Measurements from ENCODE around the gene RGS7BP.
A peak's percentile ranks its signal among the peaks of the same experiment; 100 is the strongest.

The RGS7BP gene

GRCh38 chr5:64632251-64632650 is 126.4 kb downstream of the RGS7BP start:
- H2AFZ ChIP-seq (ENCODE audit: low read length), result no peak overlapping the region
- H3K4me1 ChIP-seq (ENCODE audit: low read length), result no peaks in the 10 kb centered on the region
- H4K20me1 ChIP-seq (ENCODE audit: insufficient read depth, low read length), result no peaks in the 10 kb centered on the region
- H3K9me2 ChIP-seq (replicated peaks; ENCODE audit: insufficient read depth, low read length), result no peaks in the 10 kb centered on the region
- H3K9me3 ChIP-seq (replicated peaks; ENCODE audit: insufficient read depth, low read length), result no peaks in the 10 kb centered on the region
- H3K27ac ChIP-seq (ENCODE audit: low read length), result no peak overlapping the region
- no peaks in the 10 kb centered on the region for H3F3A ChIP-seq (ENCODE audit: insufficient read depth, low read length)
- TF ChIP-seq EZH2phosphoT487 (IDR thresholded peaks at IDR 0.05; ENCODE audit: low read length) (no peak), CTCF (IDR thresholded peaks at IDR 0.05; ENCODE audit: low read length) (no peak), EZH2 (optimal IDR thresholded peaks at IDR 0.05; ENCODE audit: low read depth, low read length) (no peak)
- H3K9ac ChIP-seq (ENCODE audit: low read length), result no peak overlapping the region
- DNase-seq, result no peak
- no peaks in the 10 kb centered on the region for H3K79me2 ChIP-seq (ENCODE audit: low read length)
- H3K4me2 ChIP-seq (ENCODE audit: low read depth, low read length), result no peak overlapping the region
- H3K36me3 ChIP-seq (replicated peaks; ENCODE audit: insufficient read depth, low read length), result no peaks in the 10 kb centered on the region
- no peak overlapping the region for H3K4me3 ChIP-seq (ENCODE audit: low read length)
- H3K27me3 ChIP-seq (replicated peaks; ENCODE audit: insufficient read depth, low read length), result no peaks in the 10 kb centered on the region

- Histone ChIP-seq H3K9ac (ENCODE audit: low read length) (no peak overlapping the region), H3F3A (ENCODE audit: insufficient read depth, low read length) (no peaks in the 10 kb centered on the region), H3K79me2 (ENCODE audit: low read length) (no peaks in the 10 kb centered on the region), H3K4me2 (ENCODE audit: low read depth, low read length) (no peak overlapping the region), H4K20me1 (ENCODE audit: insufficient read depth, low read length) (no peaks in the 10 kb centered on the region), H3K27ac (ENCODE audit: low read length) (no peak overlapping the region), H3K36me3 (replicated peaks; ENCODE audit: insufficient read depth, low read length) (no peaks in the 10 kb centered on the region), H3K9me2 (replicated peaks; ENCODE audit: insufficient read depth, low read length) (no peaks in the 10 kb centered on the region), H3K4me3 (ENCODE audit: low read length) (no peak overlapping the region), H3K27me3 (replicated peaks; ENCODE audit: insufficient read depth, low read length) (no peaks in the 10 kb centered on the region), H3K9me3 (replicated peaks; ENCODE audit: insufficient read depth, low read length) (no peaks in the 10 kb centered on the region), H3K4me1 (ENCODE audit: low read length) (no peaks in the 10 kb centered on the region), H2AFZ (ENCODE audit: low read length) (no peak overlapping the region)
- TF ChIP-seq EZH2phosphoT487 (IDR thresholded peaks at IDR 0.05; ENCODE audit: low read length) (no peak), CTCF (IDR thresholded peaks at IDR 0.05; ENCODE audit: low read length) (peak; percentile 84)
- DNase-seq, result peak; percentile 46
Measured at GRCh38 chr5:64634997-64635686, 129.3 kb downstream of the RGS7BP start.

- Histone ChIP-seq H3K9me2 (replicated peaks; ENCODE audit: insufficient read depth, low read length) (no peaks in the 10 kb centered on the region), H3K27ac (ENCODE audit: low read length) (no peak overlapping the region), H3K4me2 (ENCODE audit: low read depth, low read length) (no peak overlapping the region), H3K4me3 (ENCODE audit: low read length) (no peak overlapping the region), H2AFZ (ENCODE audit: low read length) (no peak overlapping the region), H3K79me2 (ENCODE audit: low read length) (no peaks in the 10 kb centered on the region), H3K27me3 (replicated peaks; ENCODE audit: insufficient read depth, low read length) (no peaks in the 10 kb centered on the region), H3F3A (ENCODE audit: insufficient read depth, low read length) (no peaks in the 10 kb centered on the region), H3K9me3 (replicated peaks; ENCODE audit: insufficient read depth, low read length) (no peaks in the 10 kb centered on the region), H3K9ac (ENCODE audit: low read length) (no peak overlapping the region), H3K4me1 (ENCODE audit: low read length) (no peaks in the 10 kb centered on the region), H3K36me3 (replicated peaks; ENCODE audit: insufficient read depth, low read length) (no peaks in the 10 kb centered on the region), H4K20me1 (ENCODE audit: insufficient read depth, low read length) (no peaks in the 10 kb centered on the region)
- TF ChIP-seq EZH2 (optimal IDR thresholded peaks at IDR 0.05; ENCODE audit: low read depth, low read length), result no peak
- no peak for TF ChIP-seq EZH2phosphoT487 (IDR thresholded peaks at IDR 0.05; ENCODE audit: low read length)
- no peak for TF ChIP-seq CTCF (IDR thresholded peaks at IDR 0.05; ENCODE audit: low read length)
- DNase-seq, result no peak
Measured at GRCh38 chr5:64637144-64637543, 131.3 kb downstream of the RGS7BP start.

Data from MM.1S (cell line).